ENCODE measurements around the gene F8A3. TPM values are rescaled to one million over a fixed set of nuclear protein-coding genes. Genes with fewer than 3 reads are reported as not detected.
"Not testable (repeated sequence)": the region's sequence is repeated elsewhere in the genome, so short reads cannot be mapped to it uniquely, and the experiment has no call there.

The F8A3 gene
- 4.0 and 5.6 TPM in 2 replicates for total RNA-seq
- long read RNA-seq, partial matches to known transcripts: 0 of 1 reads
- long read RNA-seq, other reads (novel, unspliced or antisense): 0 of 1 reads

DNA sequence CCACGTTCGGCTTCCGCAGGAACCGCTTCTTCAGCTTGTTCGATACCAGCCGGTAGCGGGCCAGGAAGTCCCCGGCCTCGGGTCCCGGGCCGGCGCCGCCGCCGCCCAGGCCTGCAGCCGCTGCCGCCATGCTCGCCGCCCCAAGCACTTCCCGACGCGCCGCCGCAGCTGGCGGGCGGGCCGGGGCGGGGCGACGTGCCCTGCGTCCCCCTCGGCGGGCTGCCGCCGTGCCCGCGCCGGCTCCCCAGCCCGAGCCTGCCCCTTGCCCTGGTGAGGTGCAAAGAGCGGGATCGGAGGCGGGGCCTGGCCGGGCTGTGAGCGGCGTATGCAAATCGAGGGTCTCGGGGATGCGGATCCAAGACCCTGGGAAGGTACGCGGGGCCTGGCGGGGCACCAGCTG, at the start of gene F8A3:
TSS of gene F8A3 (minus strand) at position 150 of the 400 bp plus-strand sequence. CDS start at position 130, 20 bp downstream.
- H3K4me3 Mint-ChIP-seq (ENCODE audit: unreplicated experiment); H3K36me3 Mint-ChIP-seq (ENCODE audit: unreplicated experiment); H3K9me3 Mint-ChIP-seq (ENCODE audit: unreplicated experiment); H3K4me1 Mint-ChIP-seq (ENCODE audit: unreplicated experiment); H3K27me3 Mint-ChIP-seq (ENCODE audit: unreplicated experiment); H3K27ac Mint-ChIP-seq (ENCODE audit: unreplicated experiment); DNase-seq (ENCODE audit: extremely low spot score, unreplicated experiment): not testable (repeated sequence)

GRCh38 chrX:155505296-155505695, 46.9 kb upstream of the F8A3 start:
- no peak for TF ChIP-seq CTCF (IDR thresholded peaks at IDR 0.05)
- Mint-ChIP-seq H3K36me3 (ENCODE audit: unreplicated experiment) (peaks cover 10% of the 10 kb centered on the region), H3K27me3 (ENCODE audit: unreplicated experiment) (no peaks in the 10 kb centered on the region), H3K9me3 (ENCODE audit: unreplicated experiment) (peaks cover 21% of the 10 kb centered on the region), H3K4me3 (ENCODE audit: unreplicated experiment) (no peak overlapping the region), H3K4me1 (ENCODE audit: unreplicated experiment) (no peaks in the 10 kb centered on the region), H3K27ac (ENCODE audit: unreplicated experiment) (no peak overlapping the region)
- no peak for DNase-seq (ENCODE audit: extremely low spot score, unreplicated experiment)

GRCh38 chrX:155495134-155495533, 36.7 kb upstream of the F8A3 start:
- not testable (repeated sequence) for DNase-seq (ENCODE audit: extremely low spot score, unreplicated experiment); H3K27me3 Mint-ChIP-seq (ENCODE audit: unreplicated experiment); H3K36me3 Mint-ChIP-seq (ENCODE audit: unreplicated experiment); H3K27ac Mint-ChIP-seq (ENCODE audit: unreplicated experiment); H3K9me3 Mint-ChIP-seq (ENCODE audit: unreplicated experiment); H3K4me3 Mint-ChIP-seq (ENCODE audit: unreplicated experiment); H3K4me1 Mint-ChIP-seq (ENCODE audit: unreplicated experiment)

GRCh38 chrX:155491421-155491820, 33.0 kb upstream of the F8A3 start:
- H3K27me3 Mint-ChIP-seq (ENCODE audit: unreplicated experiment); H3K36me3 Mint-ChIP-seq (ENCODE audit: unreplicated experiment); H3K4me1 Mint-ChIP-seq (ENCODE audit: unreplicated experiment): not testable (repeated sequence)

GRCh38 chrX:155477136-155477535, 18.7 kb upstream of the F8A3 start:
- not testable (repeated sequence) for DNase-seq (ENCODE audit: extremely low spot score, unreplicated experiment); H3K27ac Mint-ChIP-seq (ENCODE audit: unreplicated experiment); H3K27me3 Mint-ChIP-seq (ENCODE audit: unreplicated experiment); H3K4me1 Mint-ChIP-seq (ENCODE audit: unreplicated experiment); H3K9me3 Mint-ChIP-seq (ENCODE audit: unreplicated experiment); H3K4me3 Mint-ChIP-seq (ENCODE audit: unreplicated experiment); H3K36me3 Mint-ChIP-seq (ENCODE audit: unreplicated experiment)

More at GRCh38 chrX:155491421-155491820, 33.0 kb upstream of the F8A3 start:
- not testable (repeated sequence) for H3K9me3 Mint-ChIP-seq (ENCODE audit: unreplicated experiment); H3K27ac Mint-ChIP-seq (ENCODE audit: unreplicated experiment); DNase-seq (ENCODE audit: extremely low spot score, unreplicated experiment); H3K4me3 Mint-ChIP-seq (ENCODE audit: unreplicated experiment)

GRCh38 chrX:155466269-155466938, 8.0 kb upstream of the F8A3 start:
- H3K9me3 Mint-ChIP-seq (ENCODE audit: unreplicated experiment); H3K4me1 Mint-ChIP-seq (ENCODE audit: unreplicated experiment): not testable (repeated sequence)

DNA sequence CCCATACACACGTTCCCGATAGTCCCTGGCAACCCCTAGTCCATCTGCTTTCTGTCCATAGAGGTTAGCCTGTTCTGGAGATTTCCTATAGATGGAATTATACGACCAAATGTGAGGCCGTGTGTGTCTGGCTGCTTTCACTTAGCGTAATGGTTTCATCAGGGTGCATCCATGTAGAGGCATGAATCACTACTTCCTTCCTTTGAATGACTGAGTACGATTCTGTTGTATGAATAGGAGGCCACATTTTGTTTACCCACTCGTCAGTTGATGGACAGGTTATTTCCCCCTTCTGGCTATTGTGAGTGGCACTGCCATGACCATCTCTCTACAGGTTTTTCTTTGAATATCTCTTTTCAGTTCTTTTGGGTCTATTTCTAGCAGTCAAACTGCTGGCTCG, 2.1 kb upstream of the F8A3 start:
- not testable (repeated sequence) for H3K4me3 Mint-ChIP-seq (ENCODE audit: unreplicated experiment); H3K4me1 Mint-ChIP-seq (ENCODE audit: unreplicated experiment); DNase-seq (ENCODE audit: extremely low spot score, unreplicated experiment); H3K27ac Mint-ChIP-seq (ENCODE audit: unreplicated experiment); H3K27me3 Mint-ChIP-seq (ENCODE audit: unreplicated experiment); H3K36me3 Mint-ChIP-seq (ENCODE audit: unreplicated experiment); H3K9me3 Mint-ChIP-seq (ENCODE audit: unreplicated experiment)

More at GRCh38 chrX:155466269-155466938, 8.0 kb upstream of the F8A3 start:
- not testable (repeated sequence) for DNase-seq (ENCODE audit: extremely low spot score, unreplicated experiment); H3K27me3 Mint-ChIP-seq (ENCODE audit: unreplicated experiment); H3K36me3 Mint-ChIP-seq (ENCODE audit: unreplicated experiment); H3K4me3 Mint-ChIP-seq (ENCODE audit: unreplicated experiment); H3K27ac Mint-ChIP-seq (ENCODE audit: unreplicated experiment)

DNA sequence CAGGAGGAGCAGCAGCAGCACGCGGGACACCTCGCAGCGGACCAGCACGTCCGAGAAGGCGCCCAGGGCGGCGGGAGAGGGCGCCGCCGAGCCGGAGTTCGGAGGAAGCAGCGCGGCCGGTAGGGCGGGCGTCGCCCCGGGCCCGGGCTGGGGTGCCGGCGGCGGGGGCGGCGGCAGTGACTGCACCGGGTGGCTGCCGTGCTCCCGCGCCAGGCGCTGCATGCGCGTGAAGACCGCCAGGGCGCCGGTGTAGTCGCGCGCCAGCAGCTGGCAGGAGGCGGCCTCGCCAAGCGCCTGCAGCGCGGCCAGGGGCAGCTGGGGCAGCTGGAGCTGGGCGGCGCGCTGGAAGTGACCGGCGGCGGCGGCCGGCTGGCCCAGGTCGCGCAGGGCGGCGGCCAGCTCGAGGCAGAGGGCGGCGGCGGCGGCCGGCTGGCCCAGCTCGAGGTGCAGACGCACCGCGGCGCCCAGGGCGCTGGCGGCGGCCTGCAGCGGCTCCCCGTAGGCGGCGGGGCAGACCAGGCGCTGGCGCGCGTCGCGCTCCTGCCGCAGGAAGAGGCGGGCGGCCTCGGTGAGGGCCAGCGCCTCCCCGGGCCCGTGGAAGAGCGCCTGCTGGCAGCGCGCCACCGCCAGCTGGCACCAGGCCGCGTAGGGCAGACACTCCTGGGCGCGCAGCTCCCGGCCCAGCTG, 516 bp downstream of the F8A3 start:
- not testable (repeated sequence) for DNase-seq (ENCODE audit: extremely low spot score, unreplicated experiment); H3K27me3 Mint-ChIP-seq (ENCODE audit: unreplicated experiment); H3K4me3 Mint-ChIP-seq (ENCODE audit: unreplicated experiment); H3K9me3 Mint-ChIP-seq (ENCODE audit: unreplicated experiment); H3K36me3 Mint-ChIP-seq (ENCODE audit: unreplicated experiment); H3K27ac Mint-ChIP-seq (ENCODE audit: unreplicated experiment); H3K4me1 Mint-ChIP-seq (ENCODE audit: unreplicated experiment)
